ENCODE measurements around the gene GUCY2D. TPM values are rescaled to one million over a fixed set of nuclear protein-coding genes. Genes with fewer than 3 reads are reported as not detected.

Gene GUCY2D
- total RNA-seq, result 0.89 and 1.4 TPM in 2 replicates

GRCh38 chr17:8001976-8002720 lies at the start of gene GUCY2D:
Gene GUCY2D (plus strand): TSS chr17:8002615. CDS start chr17:8003048, 433 bp downstream.

GRCh38 chr17:8038954-8039610 lies 36.7 kb downstream of the GUCY2D start, which contains the start of gene ALOX15B:
Gene ALOX15B (plus strand): TSS chr17:8039059. CDS start chr17:8039156, 97 bp downstream.

Other genes with a start within 250 kb of the GUCY2D start
- 0.86 and 0.89 TPM in 2 replicates for gene KDM6B, start 168.4 kb upstream of the GUCY2D start, total RNA-seq
- 0.18 TPM in 1 of 2 replicates, not detected in the other for gene TMEM88, start 147.5 kb upstream of the GUCY2D start, total RNA-seq
- gene NAA38, start 145.1 kb upstream of the GUCY2D start, total RNA-seq, result 118 and 152 TPM in 2 replicates
- gene CYB5D1, start 144.6 kb upstream of the GUCY2D start, total RNA-seq, result 4.3 and 11.3 TPM in 2 replicates
- gene CHD3, start 113.8 kb upstream of the GUCY2D start, total RNA-seq, result 76.4 and 84.2 TPM in 2 replicates
- gene RNF227, start 86.3 kb upstream of the GUCY2D start, total RNA-seq, result 3.5 and 29.2 TPM in 2 replicates
- 0.58 and 1.2 TPM in 2 replicates for gene KCNAB3, start 72.8 kb upstream of the GUCY2D start, total RNA-seq
- gene TRAPPC1, start 70.7 kb upstream of the GUCY2D start, total RNA-seq, result 68.6 and 81.5 TPM in 2 replicates
- 30.3 and 35.7 TPM in 2 replicates for gene CNTROB, start 70.4 kb upstream of the GUCY2D start, total RNA-seq
- gene ALOX15B, start 36.4 kb downstream of the GUCY2D start, total RNA-seq, result 0.18 and 0.29 TPM in 2 replicates
- gene ALOX12B, start 85.1 kb downstream of the GUCY2D start, total RNA-seq, result not detected in 2 replicates
- gene ALOXE3, start 115.9 kb downstream of the GUCY2D start, total RNA-seq, result 0.29 TPM in 1 of 2 replicates, not detected in the other
- gene HES7, start 121.5 kb downstream of the GUCY2D start, total RNA-seq, result 2.0 TPM in 1 of 2 replicates, not detected in the other
- gene PER1, start 149.8 kb downstream of the GUCY2D start, total RNA-seq, result 30.0 and 52.5 TPM in 2 replicates
- gene VAMP2, start 160.3 kb downstream of the GUCY2D start, total RNA-seq, result 4.0 and 6.2 TPM in 2 replicates
- 45.3 and 62.9 TPM in 2 replicates for gene TMEM107, start 173.8 kb downstream of the GUCY2D start, total RNA-seq
- gene BORCS6, start 187.6 kb downstream of the GUCY2D start, total RNA-seq, result 12.1 and 16.7 TPM in 2 replicates
- gene AURKB, start 208.0 kb downstream of the GUCY2D start, total RNA-seq, result 48.0 and 50.5 TPM in 2 replicates
- 2.3 and 4.0 TPM in 2 replicates for gene CTC1, start 245.4 kb downstream of the GUCY2D start, total RNA-seq
- gene PFAS, start 246.7 kb downstream of the GUCY2D start, total RNA-seq, result 45.9 and 77.3 TPM in 2 replicates